IMR-90 (cell line): ENCODE measurements around the gene ARHGEF1. TPM values are rescaled to one million over a fixed set of nuclear protein-coding genes. Genes with fewer than 3 reads are reported as not detected.

Experiments used
- ATAC-seq: fragments of 200-7000 bp; cut with Tn5 transposase; 2 replicates; pipeline ENCODE4 v1.9.1; 2020; ENCODE audit warnings: low read depth, mild to moderate bottlenecking, moderate library complexity
- BruUV-seq: library from RNA; stranded (reverse); fragments of 400-500 nt; replicated peaks from 2 replicates; lab custom pipeline; 2021; lab: Mats Ljungman, UMichigan
- CTCF ChIA-PET: fragments of 300-600 bp; formaldehyde crosslinking; extraction: SDS; loops from one replicate; lab custom pipeline; 2021; ENCODE audit warnings: antibody characterized with exemption; lab: Yijun Ruan, JAX
- POLR2A ChIA-PET: fragments of 300-600 bp; sonication (Branson Sonifier 250); formaldehyde crosslinking; loops from one replicate; lab custom pipeline; 2022; ENCODE audit warnings: antibody characterized with exemption; ENCODE audit not compliant: unreplicated experiment; lab: Charles Lee
- DNase-seq: peaks from one replicate; pipeline ENCODE4 v3.0.0; 2013
- H2AFZ ChIP-seq: replicated peaks from 2 replicates; pipeline ENCODE3; 2013; ENCODE audit warnings: low read length, mild to moderate bottlenecking; ENCODE audit not compliant: poor library complexity
- H2AK5ac ChIP-seq: 2 replicates; pipeline ENCODE4 v1.6.1; 2013; ENCODE audit warnings: low read depth, low read length, inconsistent platforms
- H2AK9ac ChIP-seq: replicated peaks from 2 replicates; pipeline ENCODE3; 2013; ENCODE audit warnings: mild to moderate bottlenecking, low read depth, low read length, moderate library complexity; ENCODE audit not compliant: poor library complexity
- H2BK120ac ChIP-seq: 2 replicates; pipeline ENCODE4 v1.6.1; 2013; ENCODE audit warnings: low read depth, low read length, inconsistent platforms
- H2BK15ac ChIP-seq: 3 replicates; pipeline ENCODE4 v1.6.1; 2013; ENCODE audit warnings: low read depth, low read length, inconsistent platforms
- H2BK20ac ChIP-seq: 2 replicates; pipeline ENCODE4 v1.6.1; 2013; ENCODE audit warnings: low read depth, mild to moderate bottlenecking, inconsistent platforms, low read length, moderate library complexity
- H2BK5ac ChIP-seq: 2 replicates; pipeline ENCODE4 v1.6.1; 2013; ENCODE audit warnings: mild to moderate bottlenecking, low read depth, low read length, inconsistent platforms; ENCODE audit not compliant: poor library complexity, severe bottlenecking
- H3K14ac ChIP-seq: replicated peaks from 2 replicates; pipeline ENCODE4 v1.6.1; 2013; ENCODE audit warnings: low read depth, low read length, inconsistent platforms
- H3K18ac ChIP-seq: 2 replicates; pipeline ENCODE4 v1.6.1; 2013; ENCODE audit warnings: low read depth, low read length, control low read depth
- H3K23ac ChIP-seq: 2 replicates; pipeline ENCODE4 v1.6.1; 2013; ENCODE audit warnings: low read depth, low read length, inconsistent platforms
- H3K27ac ChIP-seq: 2 replicates; pipeline ENCODE4 v1.5.1; 2013; ENCODE audit warnings: mild to moderate bottlenecking, control low read depth, low read length; ENCODE audit not compliant: insufficient read depth
- H3K27me3 ChIP-seq: 2 replicates; pipeline ENCODE4 v1.6.1; 2013; ENCODE audit warnings: low read length; ENCODE audit not compliant: control insufficient read depth, insufficient read depth
- H3K36me3 ChIP-seq: 2 replicates; pipeline ENCODE4 v1.6.1; 2013; ENCODE audit warnings: low read length, mixed read lengths; ENCODE audit not compliant: control insufficient read depth, insufficient read depth
- H3K4ac ChIP-seq: 2 replicates; pipeline ENCODE4 v1.6.1; 2013; ENCODE audit warnings: low read depth, low read length, inconsistent platforms
- H3K4me1 ChIP-seq: 2 replicates; pipeline ENCODE4 v1.6.1; 2013; ENCODE audit warnings: low read length, mixed read lengths; ENCODE audit not compliant: control insufficient read depth, insufficient read depth
- H3K4me2 ChIP-seq: 2 replicates; pipeline ENCODE4 v1.6.1; 2013; ENCODE audit warnings: low read depth, mild to moderate bottlenecking, control low read depth, low read length, moderate library complexity
- H3K4me3 ChIP-seq: 2 replicates; pipeline ENCODE4 v1.5.1; 2013; ENCODE audit warnings: low read depth, mild to moderate bottlenecking, control low read depth, low read length, moderate library complexity; ENCODE audit not compliant: insufficient read depth
- H3K56ac ChIP-seq: 2 replicates; pipeline ENCODE4 v1.6.1; 2013; ENCODE audit warnings: low read length, inconsistent platforms; ENCODE audit not compliant: insufficient read depth; ENCODE audit errors: extremely low read depth
- H3K79me1 ChIP-seq, 2 experiments: 2 replicates each; pipeline ENCODE4 v1.6.1; 2013; ENCODE audit warnings: low read length in 2 of 2, inconsistent platforms in 1 of 2, low read depth in 1 of 2
- H3K9ac ChIP-seq: 2 replicates; pipeline ENCODE4 v1.6.1; 2013; ENCODE audit warnings: low read depth, low read length, control low read depth
- H3K9me1 ChIP-seq: 2 replicates; pipeline ENCODE4 v1.6.1; 2013; ENCODE audit warnings: low read length, inconsistent platforms; ENCODE audit not compliant: insufficient read depth
- H3K9me3 ChIP-seq: 2 replicates; pipeline ENCODE4 v1.6.1; 2013; ENCODE audit warnings: low read length; ENCODE audit not compliant: control insufficient read depth, insufficient read depth
- H4K20me1 ChIP-seq: 2 replicates; pipeline ENCODE4 v1.6.1; 2013; ENCODE audit warnings: low read length, inconsistent platforms; ENCODE audit not compliant: insufficient read depth
- H4K5ac ChIP-seq: 2 replicates; pipeline ENCODE4 v1.6.1; 2013; ENCODE audit warnings: mild to moderate bottlenecking, low read depth, low read length, control low read depth
- H4K8ac ChIP-seq, 2 experiments: 2 replicates each; pipeline ENCODE4 v1.6.1; 2013; ENCODE audit warnings: low read depth in 2 of 2, low read length in 2 of 2, control low read depth in 1 of 2, inconsistent platforms in 1 of 2
- H4K91ac ChIP-seq: 2 replicates; pipeline ENCODE4 v1.6.1; 2013; ENCODE audit warnings: low read depth, low read length, inconsistent platforms; ENCODE audit not compliant: insufficient read depth
- BHLHE40 ChIP-seq: fragments of 150-350 bp; IDR thresholded peaks from 2 replicates; pipeline ENCODE4 v1.6.1; 2016; ENCODE audit warnings: mild to moderate bottlenecking, low read depth, low read length
- CEBPB ChIP-seq: IDR thresholded peaks from 2 replicates; pipeline ENCODE4 v1.6.1; 2012; ENCODE audit warnings: low read depth, low read length, improper control_type of control experiment
- CHD1 ChIP-seq: IDR thresholded peaks from 2 replicates; pipeline ENCODE4 v1.6.1; 2012; ENCODE audit warnings: low read depth, low read length, improper control_type of control experiment
- ELK1 ChIP-seq: fragments of 150-350 bp; IDR thresholded peaks from 2 replicates; pipeline ENCODE4 v1.6.1; 2016; ENCODE audit warnings: low read depth, mild to moderate bottlenecking, low read length, moderate library complexity, borderline replicate concordance
- FOS ChIP-seq: fragments of 150-350 bp; IDR thresholded peaks from 2 replicates; pipeline ENCODE4 v1.6.1; 2016; ENCODE audit warnings: low read depth, low read length
- MAFK ChIP-seq: IDR thresholded peaks from 2 replicates; pipeline ENCODE4 v1.6.1; 2012; ENCODE audit warnings: low read depth, low read length, improper control_type of control experiment
- MAZ ChIP-seq: IDR thresholded peaks from 2 replicates; pipeline ENCODE4 v1.6.1; 2012; ENCODE audit warnings: low read depth, mild to moderate bottlenecking, low read length, improper control_type of control experiment, moderate library complexity, borderline replicate concordance
- MXI1 ChIP-seq: IDR thresholded peaks from 2 replicates; pipeline ENCODE4 v1.6.1; 2012; ENCODE audit warnings: low read depth, mild to moderate bottlenecking, low read length, moderate library complexity, borderline replicate concordance
- NFE2L2 ChIP-seq: fragments of 150-350 bp; IDR thresholded peaks from 2 replicates; pipeline ENCODE4 v1.6.1; 2016; ENCODE audit warnings: low read depth, mild to moderate bottlenecking, low read length
- RAD21 ChIP-seq: IDR thresholded peaks from 2 replicates; pipeline ENCODE4 v1.6.1; 2012; ENCODE audit warnings: low read length, improper control_type of control experiment
- RCOR1 ChIP-seq: IDR thresholded peaks from 2 replicates; pipeline ENCODE4 v1.6.1; 2012; ENCODE audit warnings: mild to moderate bottlenecking, low read length, improper control_type of control experiment; ENCODE audit not compliant: insufficient replicate concordance
- RFX5 ChIP-seq: IDR thresholded peaks from 2 replicates; pipeline ENCODE4 v1.8.0; 2012; ENCODE audit warnings: low read depth, mild to moderate bottlenecking, low read length, moderate library complexity
- SMC3 ChIP-seq: fragments of 150-350 bp; IDR thresholded peaks from 2 replicates; pipeline ENCODE4 v1.6.1; 2016; ENCODE audit warnings: low read depth, mild to moderate bottlenecking, antibody characterized with exemption, low read length, moderate library complexity
- USF2 ChIP-seq: fragments of 150-350 bp; IDR thresholded peaks from 2 replicates; pipeline ENCODE4 v1.6.1; 2017; ENCODE audit warnings: mild to moderate bottlenecking, antibody characterized with exemption, low read length, low read depth
- WGBS, 2 experiments: methylation state at CpG; one replicate each; pipeline versions ENCODE4 v1.1.5 to v1.1.7; 2013; ENCODE audit warnings: missing lambda C conversion rate in 2 of 2; ENCODE audit not compliant: insufficient read length in 1 of 2; ENCODE audit errors: extremely low coverage in 2 of 2; 5-methylcytosine and 5-hydroxymethylcytosine counted together
- dilution Hi-C: fragments of 300-500 bp; cut with HindIII; formaldehyde crosslinking; loops from one replicate; pipeline ENCODE4 v1.14.3; 2018; ENCODE audit warnings: low sequenced_read_pairs; ENCODE audit not compliant: unreplicated experiment
- in situ Hi-C: fragments of 300-500 bp; cut with MboI; formaldehyde crosslinking; loops from 3 replicates; pipeline ENCODE4 v1.14.3; 2019; ENCODE audit warnings: low sequenced_read_pairs, inconsistent platforms, mixed read lengths
- intact Hi-C: fragments of 100-400 bp; cut with micrococcal nuclease; formaldehyde crosslinking; loops from 2 replicates; pipeline ENCODE4 v1.10.0; 2022
- polyA plus RNA-seq, 3 experiments: library from polyadenylated mRNA; depleted of rRNA; stranded (reverse); fragments of >200 nt; gene quantifications; 2 replicates each; pipeline ENCODE4 v1.2.3, GENCODE V29; 2012; ENCODE audit warnings: low replicate concordance in 1 of 3
- total RNA-seq: library from RNA; depleted of rRNA; stranded (reverse); fragments of >200 nt; gene quantifications from 2 replicates; pipeline ENCODE4 v1.2.3, GENCODE V29; 2012

Gene ARHGEF1
- total and polyA plus RNA-seq, 2 of the 4 experiments (the other 2 are of a cell fraction) = 11.5 to 47.1 TPM

- H3K56ac ChIP-seq = no peak overlapping the region
- no peaks in the 10 kb centered on the region; the same call in 1 of the 2 replicates for H3K9me1 ChIP-seq
- no peak overlapping the region for H3K4me3 ChIP-seq
- no TSS peak for BruUV-seq
- H4K91ac ChIP-seq = no peak overlapping the region
- ATAC-seq (no peak), DNase-seq (no peak)
- no peak overlapping the region for H2AFZ ChIP-seq
- H3K9ac ChIP-seq = no peak overlapping the region
- ChIA-PET POLR2A (no interaction called here), CTCF (no interaction called here)
- in situ Hi-C loops (no loop called here), intact Hi-C loops (no loop called here), dilution Hi-C loops (no loop called here)
- H2AK9ac ChIP-seq = no peak overlapping the region
- no peak overlapping the region for H3K4ac ChIP-seq
- no peak overlapping the region for H2BK15ac ChIP-seq
- H3K27me3 ChIP-seq = peaks cover 9% of the 10 kb centered on the region; the same call in 1 of the 2 replicates
- H3K79me1 ChIP-seq = 0 out of 4 replicates have a peak, but pooled peaks cover 0 to 3% of the 10 kb centered on the region in 2 experiments
- H3K23ac ChIP-seq = no peak overlapping the region
- no peak overlapping the region for H3K27ac ChIP-seq
- H3K9me3 ChIP-seq = no peaks in the 10 kb centered on the region
- no peak overlapping the region for H2BK20ac ChIP-seq
- no peak overlapping the region for H2BK5ac ChIP-seq
- H2BK120ac ChIP-seq = no peak overlapping the region
- H3K14ac ChIP-seq = no peak overlapping the region
- 83% methylated on average over 1 of the region's 9 CpGs; no CpG with 5 or more reads in 1 of the 2 experiments for WGBS, 2 experiments
- no peak overlapping the region for H3K4me2 ChIP-seq
- no peaks in the 10 kb centered on the region for H3K4me1 ChIP-seq
- TF ChIP-seq SMC3 = no peak
- no peak for TF ChIP-seq USF2
- TF ChIP-seq FOS = no peak
- TF ChIP-seq CEBPB = no peak
- TF ChIP-seq ELK1 = no peak
- TF ChIP-seq MAZ = no peak
- no peak for TF ChIP-seq NFE2L2
- no peak for TF ChIP-seq RCOR1
- no peak for TF ChIP-seq BHLHE40
- TF ChIP-seq MXI1 = no peak
- TF ChIP-seq CHD1 = no peak
- TF ChIP-seq RFX5 = no peak
- no peak for TF ChIP-seq RAD21
- no peak for TF ChIP-seq MAFK
- no peak overlapping the region for H2AK5ac ChIP-seq
- peaks cover 55% of the 10 kb centered on the region for H3K36me3 ChIP-seq
- H4K8ac ChIP-seq = no peak overlapping the region
- no peak overlapping the region for H3K18ac ChIP-seq
- H4K20me1 ChIP-seq = peaks cover 17% of the 10 kb centered on the region
- H4K5ac ChIP-seq = no peak overlapping the region
Measured at GRCh38 chr19:41906271-41906670, 23.3 kb downstream of the ARHGEF1 start.
